GM21528 (cell line): ENCODE results near the gene CFAP210.
A peak's percentile ranks its signal among the peaks of the same experiment; 100 is the strongest.

Source experiments
- ATAC-seq: cut with Tn5 transposase; IDR thresholded peaks from one replicate; pipeline ENCODE4 v1.9.1; 2021; ENCODE audit warnings: mild to moderate bottlenecking, moderate library complexity; ENCODE audit not compliant: unreplicated experiment, low FRiP score

Gene CFAP210

GRCh38 chr2:169694113-169694893 lies at the start of gene CFAP210, which contains the start of gene PHOSPHO2:
Gene CFAP210 (minus strand): TSS chr2:169694405. CDS start chr2:169694327, 78 bp downstream.
Gene PHOSPHO2 (plus strand): TSS chr2:169694469. CDS start chr2:169700972, 6,503 bp downstream.
- peak; percentile 100 for ATAC-seq

GRCh38 chr2:169743549-169743948 lies 49.3 kb upstream of the CFAP210 start:
- ATAC-seq: no peak

GRCh38 chr2:169739351-169739750 lies 45.1 kb upstream of the CFAP210 start:
- no peak for ATAC-seq

GRCh38 chr2:169738566-169739229 lies 44.5 kb upstream of the CFAP210 start:
- ATAC-seq: no peak

- no peak for ATAC-seq
These were observed 42.7 kb upstream of the CFAP210 start for GRCh38 chr2:169736902-169737301.

- no peak for ATAC-seq
These were observed 41.4 kb upstream of the CFAP210 start for GRCh38 chr2:169735623-169736022.

- peak; percentile 51 for ATAC-seq
These were observed 40.1 kb upstream of the CFAP210 start for GRCh38 chr2:169734169-169734847.

- no peak for ATAC-seq
These were observed 38.6 kb upstream of the CFAP210 start for GRCh38 chr2:169732583-169733358.

- ATAC-seq: no peak
These were observed 37.9 kb upstream of the CFAP210 start for GRCh38 chr2:169732075-169732474.

GRCh38 chr2:169729274-169729605 lies 35.0 kb upstream of the CFAP210 start:
- no peak for ATAC-seq

- ATAC-seq: no peak
These were observed 32.9 kb upstream of the CFAP210 start for GRCh38 chr2:169727065-169727464.

- ATAC-seq: no peak
These were observed 26.8 kb upstream of the CFAP210 start for GRCh38 chr2:169721016-169721415.

GRCh38 chr2:169718930-169719504 lies 24.8 kb upstream of the CFAP210 start:
- no peak for ATAC-seq

GRCh38 chr2:169717691-169718063 lies 23.5 kb upstream of the CFAP210 start:
- no peak for ATAC-seq

- ATAC-seq: no peak
These were observed 22.9 kb upstream of the CFAP210 start for GRCh38 chr2:169716938-169717690.

GRCh38 chr2:169716238-169716886 lies 22.2 kb upstream of the CFAP210 start:
- no peak for ATAC-seq

GRCh38 chr2:169715379-169716237 lies 21.4 kb upstream of the CFAP210 start:
- no peak for ATAC-seq

GRCh38 chr2:169714699-169715098 lies 20.5 kb upstream of the CFAP210 start:
- ATAC-seq: no peak
